Neural crest cell (in vitro differentiated cells): ENCODE measurements around the gene FER. TPM values are rescaled to one million over a fixed set of nuclear protein-coding genes. Genes with fewer than 3 reads are reported as not detected.

Source experiments
- DNase-seq: peaks from one replicate; pipeline ENCODE4 v3.0.0; 2021; ENCODE audit warnings: low read depth, mixed read lengths, low spot score
- H3K27ac Mint-ChIP-seq: one replicate; pipeline ENCODE4 v1.8.0; 2021; ENCODE audit warnings: mild to moderate bottlenecking, mixed read lengths; ENCODE audit not compliant: unreplicated experiment
- H3K27me3 Mint-ChIP-seq: 2 replicates; pipeline ENCODE4 v1.8.0; 2021; ENCODE audit warnings: low read depth, mild to moderate bottlenecking, mixed read lengths
- H3K36me3 Mint-ChIP-seq: 2 replicates; pipeline ENCODE4 v1.8.0; 2021; ENCODE audit warnings: low read depth, mild to moderate bottlenecking, mixed read lengths
- H3K4me1 Mint-ChIP-seq: 2 replicates; pipeline ENCODE4 v1.8.0; 2021; ENCODE audit warnings: mixed read lengths
- H3K4me3 Mint-ChIP-seq: one replicate; pipeline ENCODE4 v1.8.0; 2021; ENCODE audit warnings: mild to moderate bottlenecking, mixed read lengths
- H3K9me3 Mint-ChIP-seq: 2 replicates; pipeline ENCODE4 v1.8.0; 2021; ENCODE audit warnings: mixed read lengths
- total RNA-seq: library from RNA; stranded (reverse); gene quantifications from 2 replicates; pipeline ENCODE4 v1.2.1, GENCODE V29; 2021
- TF ChIP-seq, protein P1 (sequence below): fragments of 200-600 bp; sonication (generic); conservative IDR thresholded peaks from 2 replicates; pipeline ENCODE4 v1.5.0; 2021; ENCODE audit warnings: antibody characterized with exemption, mild to moderate bottlenecking

FER gene
- total RNA-seq, 1 donor from 2014 or later, result 25.4 TPM

DNA sequence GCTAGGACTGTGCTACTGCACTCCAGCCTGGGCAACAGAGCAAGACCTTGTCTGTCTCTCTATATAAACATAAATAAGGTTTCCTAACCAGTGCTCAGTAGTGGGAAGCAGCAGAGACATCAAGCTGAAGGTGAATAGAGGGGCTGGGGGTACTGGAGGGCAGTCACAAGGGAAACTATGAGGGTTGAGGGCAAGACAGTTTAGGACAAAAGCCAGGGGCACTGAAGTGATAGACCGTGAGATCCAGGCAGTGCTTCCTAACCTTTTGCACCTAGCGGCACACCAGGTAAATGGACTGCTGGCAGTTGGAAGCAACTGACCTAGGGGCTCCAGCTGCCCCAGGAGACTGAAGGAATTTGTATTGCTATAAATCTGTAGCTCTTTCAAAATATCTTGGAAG is 483.6 kb downstream of the FER start:
- no peak for DNase-seq
- Mint-ChIP-seq H3K36me3 (peaks cover 5% of the 10 kb centered on the region), H3K4me1 (no peaks in the 10 kb centered on the region), H3K9me3 (peaks cover 9% of the 10 kb centered on the region), H3K27ac (no peak overlapping the region), H3K4me3 (no peak overlapping the region), H3K27me3 (no peaks in the 10 kb centered on the region)
- TF ChIP-seq, protein P1, sequence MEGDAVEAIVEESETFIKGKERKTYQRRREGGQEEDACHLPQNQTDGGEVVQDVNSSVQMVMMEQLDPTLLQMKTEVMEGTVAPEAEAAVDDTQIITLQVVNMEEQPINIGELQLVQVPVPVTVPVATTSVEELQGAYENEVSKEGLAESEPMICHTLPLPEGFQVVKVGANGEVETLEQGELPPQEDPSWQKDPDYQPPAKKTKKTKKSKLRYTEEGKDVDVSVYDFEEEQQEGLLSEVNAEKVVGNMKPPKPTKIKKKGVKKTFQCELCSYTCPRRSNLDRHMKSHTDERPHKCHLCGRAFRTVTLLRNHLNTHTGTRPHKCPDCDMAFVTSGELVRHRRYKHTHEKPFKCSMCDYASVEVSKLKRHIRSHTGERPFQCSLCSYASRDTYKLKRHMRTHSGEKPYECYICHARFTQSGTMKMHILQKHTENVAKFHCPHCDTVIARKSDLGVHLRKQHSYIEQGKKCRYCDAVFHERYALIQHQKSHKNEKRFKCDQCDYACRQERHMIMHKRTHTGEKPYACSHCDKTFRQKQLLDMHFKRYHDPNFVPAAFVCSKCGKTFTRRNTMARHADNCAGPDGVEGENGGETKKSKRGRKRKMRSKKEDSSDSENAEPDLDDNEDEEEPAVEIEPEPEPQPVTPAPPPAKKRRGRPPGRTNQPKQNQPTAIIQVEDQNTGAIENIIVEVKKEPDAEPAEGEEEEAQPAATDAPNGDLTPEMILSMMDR, result no peak

DNA sequence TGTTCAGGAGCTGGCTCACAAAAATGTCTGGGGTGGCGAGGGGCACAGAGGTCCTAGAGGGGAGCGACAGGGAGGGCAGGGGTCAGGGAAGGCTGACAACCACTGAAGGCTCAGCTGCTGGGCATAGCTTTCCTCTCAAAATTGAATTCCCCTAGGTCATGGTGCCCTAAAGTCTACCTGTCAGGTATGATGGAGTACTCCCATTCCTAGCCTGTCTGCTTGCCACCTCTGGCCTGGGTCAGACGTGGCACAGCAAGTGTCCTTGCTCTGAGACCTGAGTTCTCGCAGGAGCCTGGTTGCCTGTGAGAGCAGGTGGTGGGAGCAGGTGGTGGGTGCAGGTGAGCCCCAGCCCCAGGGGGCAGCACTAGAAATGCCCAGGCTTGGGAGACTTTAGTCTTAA is 486.7 kb downstream of the FER start:
- Mint-ChIP-seq H3K27me3 (no peaks in the 10 kb centered on the region), H3K27ac (no peak overlapping the region), H3K9me3 (peaks cover 10% of the 10 kb centered on the region), H3K36me3 (peaks cover 5% of the 10 kb centered on the region), H3K4me3 (no peak overlapping the region), H3K4me1 (no peaks in the 10 kb centered on the region)
- TF ChIP-seq, protein P1, result no peak
- no peak for DNase-seq

DNA sequence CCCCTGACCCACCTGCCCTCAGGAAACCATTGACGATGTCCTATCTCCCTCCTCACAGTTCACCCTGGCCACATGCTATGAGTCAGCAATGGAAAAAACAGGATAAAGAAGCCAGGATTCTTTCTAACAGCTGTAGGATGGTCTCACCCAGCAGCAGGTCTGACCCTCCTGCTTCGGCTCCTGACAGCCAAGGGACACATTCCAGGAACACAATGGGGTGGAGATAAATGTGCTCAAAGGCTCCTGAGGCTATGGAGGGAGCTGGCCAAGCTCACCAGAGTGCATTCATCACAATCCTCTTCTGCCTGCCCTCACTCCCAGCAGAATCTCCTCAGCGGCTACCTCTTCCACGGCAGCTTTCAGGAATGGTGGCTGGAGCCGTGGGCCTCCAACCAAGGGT is 491.8 kb downstream of the FER start:
- no peaks in the 10 kb centered on the region for H3K4me1 Mint-ChIP-seq
- no peak overlapping the region for H3K4me3 Mint-ChIP-seq
- peaks cover 10% of the 10 kb centered on the region for H3K9me3 Mint-ChIP-seq
- peaks cover 5% of the 10 kb centered on the region for H3K36me3 Mint-ChIP-seq
- no peak overlapping the region for H3K27ac Mint-ChIP-seq
- TF ChIP-seq, protein P1, result no peak
- DNase-seq, result no peak
- H3K27me3 Mint-ChIP-seq, result no peaks in the 10 kb centered on the region

DNA sequence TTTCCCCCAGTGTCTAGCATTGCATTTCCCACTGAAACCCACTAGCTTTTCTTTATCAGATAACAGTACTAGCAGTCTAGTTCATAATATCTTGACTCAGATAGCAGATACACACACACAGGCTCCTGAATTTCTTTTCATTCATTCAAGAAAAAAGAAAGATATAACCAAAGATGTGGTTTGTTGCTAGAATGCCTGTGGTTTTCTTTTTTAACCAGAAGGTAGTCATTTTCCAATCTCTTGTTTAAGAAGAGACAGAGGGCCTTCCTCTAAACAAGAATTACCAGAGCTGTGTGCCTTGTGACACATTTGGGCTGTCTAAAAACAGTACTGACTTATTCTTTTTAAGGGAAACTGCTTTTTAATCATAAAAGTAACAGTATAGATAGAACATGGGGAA is 494.8 kb downstream of the FER start:
- no peaks in the 10 kb centered on the region for H3K4me1 Mint-ChIP-seq
- no peak for DNase-seq
- peaks cover 7% of the 10 kb centered on the region for H3K36me3 Mint-ChIP-seq
- peaks cover 11% of the 10 kb centered on the region for H3K9me3 Mint-ChIP-seq
- no peak overlapping the region for H3K27ac Mint-ChIP-seq
- no peaks in the 10 kb centered on the region for H3K27me3 Mint-ChIP-seq
- no peak overlapping the region for H3K4me3 Mint-ChIP-seq
- TF ChIP-seq, protein P1, result no peak

DNA sequence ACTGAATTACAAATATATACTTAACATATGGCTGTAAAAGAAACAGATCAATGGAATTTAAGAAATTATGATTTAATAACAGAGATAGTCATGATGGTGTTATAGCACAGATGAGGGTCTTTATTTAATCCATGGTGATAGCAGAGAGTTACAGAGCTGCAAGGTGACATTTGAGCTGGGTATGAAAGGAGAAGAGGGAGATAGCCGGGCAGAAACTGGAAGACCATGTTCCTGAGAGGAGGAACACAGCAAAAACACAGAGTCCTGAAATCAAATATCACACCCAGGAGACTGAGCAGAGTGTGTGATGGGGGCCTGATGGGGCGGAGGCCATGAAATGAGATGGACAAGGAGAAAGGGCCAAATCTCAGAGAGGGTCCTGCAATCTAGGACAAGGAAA is 498.7 kb downstream of the FER start:
- Mint-ChIP-seq H3K4me3 (no peak overlapping the region), H3K36me3 (peaks cover 7% of the 10 kb centered on the region), H3K27ac (no peak overlapping the region), H3K9me3 (peaks cover 11% of the 10 kb centered on the region), H3K27me3 (no peaks in the 10 kb centered on the region), H3K4me1 (no peaks in the 10 kb centered on the region)
- DNase-seq, result no peak
- TF ChIP-seq, protein P1, result no peak
